Glutamatergic neuron (in vitro differentiated cells): ENCODE data around the gene CXXC5. TPM values are rescaled to one million over a fixed set of nuclear protein-coding genes. Genes with fewer than 3 reads are reported as not detected.
"Not testable (repeated sequence)": the region's sequence is repeated elsewhere in the genome, so short reads cannot be mapped to it uniquely, and the experiment has no call there.

Experiments used
- DNase-seq: peaks from one replicate; pipeline ENCODE4 v3.0.0; 2022
- H3K27ac Mint-ChIP-seq: one replicate; pipeline ENCODE4 v1.8.0; 2020; ENCODE audit warnings: mild to moderate bottlenecking, mixed read lengths, inconsistent platforms; ENCODE audit not compliant: unreplicated experiment
- H3K27me3 Mint-ChIP-seq: one replicate; pipeline ENCODE4 v1.8.0; 2020; ENCODE audit warnings: mild to moderate bottlenecking, moderate library complexity, mixed read lengths, inconsistent platforms; ENCODE audit not compliant: unreplicated experiment
- H3K36me3 Mint-ChIP-seq: one replicate; pipeline ENCODE4 v1.8.0; 2020; ENCODE audit warnings: mild to moderate bottlenecking, mixed read lengths, inconsistent platforms; ENCODE audit not compliant: unreplicated experiment
- H3K4me1 Mint-ChIP-seq: one replicate; pipeline ENCODE4 v1.8.0; 2020; ENCODE audit warnings: mild to moderate bottlenecking, low read depth, mixed read lengths, inconsistent platforms; ENCODE audit not compliant: unreplicated experiment
- H3K4me3 Mint-ChIP-seq: one replicate; pipeline ENCODE4 v1.8.0; 2020; ENCODE audit warnings: mild to moderate bottlenecking, mixed read lengths, inconsistent platforms; ENCODE audit not compliant: unreplicated experiment
- H3K9me3 Mint-ChIP-seq: one replicate; pipeline ENCODE4 v1.8.0; 2020; ENCODE audit warnings: mild to moderate bottlenecking, moderate library complexity, mixed read lengths, inconsistent platforms; ENCODE audit not compliant: unreplicated experiment
- total RNA-seq: library from RNA; stranded (reverse); fragmentation: NEBNext Ultra II Directional; extraction: Animal tissue kit (Norgen Biotek cat#: 25700); gene quantifications from one replicate; pipeline ENCODE4 v1.2.1, GENCODE V29; 2021; ENCODE audit not compliant: unreplicated experiment
- TF ChIP-seq, protein P1 (sequence below): fragments of 200-600 bp; sonication (generic); IDR thresholded peaks from one replicate; pipeline ENCODE4 v1.5.0; 2021; ENCODE audit not compliant: partially characterized antibody, unreplicated experiment

Gene CXXC5
- total RNA-seq, 1 donor from 2014 or later = 130 TPM

DNA sequence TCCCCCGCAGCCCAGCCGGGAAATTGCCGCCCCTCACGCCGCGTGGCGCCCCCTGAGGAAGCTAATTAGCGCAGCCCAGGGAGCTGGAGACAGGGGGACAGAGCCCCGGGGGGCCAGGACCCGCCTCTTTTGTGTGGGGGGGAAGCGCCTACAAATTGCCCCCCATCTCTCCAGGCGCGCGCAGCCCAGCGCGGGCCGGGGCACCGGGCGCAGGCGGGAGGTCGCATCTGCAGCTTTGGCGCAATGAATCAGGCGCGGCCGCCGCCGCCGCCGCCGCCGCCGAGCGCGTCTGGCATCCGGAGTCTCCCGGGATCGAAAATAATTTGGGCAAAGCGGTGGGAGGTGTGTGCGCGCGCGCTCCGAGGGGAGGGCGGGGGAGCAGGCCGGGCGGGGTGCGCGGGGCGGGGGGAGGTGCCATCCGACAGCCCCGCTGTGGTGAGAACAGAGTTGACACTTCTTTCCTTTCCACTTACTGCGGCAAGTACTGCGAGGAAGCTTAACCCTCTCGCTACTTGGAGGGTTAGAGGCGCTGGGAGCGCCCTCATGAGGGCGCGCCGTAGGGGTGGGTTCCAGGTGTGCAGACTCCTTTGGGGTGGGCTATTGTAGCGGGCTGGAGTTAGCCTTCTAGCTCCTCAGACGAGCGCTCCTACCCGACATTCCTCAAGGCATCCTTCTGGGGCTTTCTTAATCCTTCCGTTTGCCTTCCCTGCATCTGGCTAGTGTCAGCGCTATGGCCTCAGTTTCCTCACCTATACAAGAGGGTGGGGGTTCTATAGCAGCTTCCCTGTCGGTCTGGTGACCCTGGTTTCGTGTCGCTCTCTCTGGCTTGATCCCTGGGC is 63.1 kb downstream of the CXXC5 start:
- peaks cover 19% of the 10 kb centered on the region for H3K4me1 Mint-ChIP-seq
- H3K36me3 Mint-ChIP-seq = no peaks in the 10 kb centered on the region
- peak overlapping the region; percentile 33 for H3K27ac Mint-ChIP-seq
- DNase-seq = peak; percentile 77
- H3K9me3 Mint-ChIP-seq = peaks cover 23% of the 10 kb centered on the region
- H3K4me3 Mint-ChIP-seq = peak overlapping the region; percentile 80
- TF ChIP-seq, protein P1, sequence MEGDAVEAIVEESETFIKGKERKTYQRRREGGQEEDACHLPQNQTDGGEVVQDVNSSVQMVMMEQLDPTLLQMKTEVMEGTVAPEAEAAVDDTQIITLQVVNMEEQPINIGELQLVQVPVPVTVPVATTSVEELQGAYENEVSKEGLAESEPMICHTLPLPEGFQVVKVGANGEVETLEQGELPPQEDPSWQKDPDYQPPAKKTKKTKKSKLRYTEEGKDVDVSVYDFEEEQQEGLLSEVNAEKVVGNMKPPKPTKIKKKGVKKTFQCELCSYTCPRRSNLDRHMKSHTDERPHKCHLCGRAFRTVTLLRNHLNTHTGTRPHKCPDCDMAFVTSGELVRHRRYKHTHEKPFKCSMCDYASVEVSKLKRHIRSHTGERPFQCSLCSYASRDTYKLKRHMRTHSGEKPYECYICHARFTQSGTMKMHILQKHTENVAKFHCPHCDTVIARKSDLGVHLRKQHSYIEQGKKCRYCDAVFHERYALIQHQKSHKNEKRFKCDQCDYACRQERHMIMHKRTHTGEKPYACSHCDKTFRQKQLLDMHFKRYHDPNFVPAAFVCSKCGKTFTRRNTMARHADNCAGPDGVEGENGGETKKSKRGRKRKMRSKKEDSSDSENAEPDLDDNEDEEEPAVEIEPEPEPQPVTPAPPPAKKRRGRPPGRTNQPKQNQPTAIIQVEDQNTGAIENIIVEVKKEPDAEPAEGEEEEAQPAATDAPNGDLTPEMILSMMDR = no peak
- H3K27me3 Mint-ChIP-seq = peaks cover 13% of the 10 kb centered on the region

DNA sequence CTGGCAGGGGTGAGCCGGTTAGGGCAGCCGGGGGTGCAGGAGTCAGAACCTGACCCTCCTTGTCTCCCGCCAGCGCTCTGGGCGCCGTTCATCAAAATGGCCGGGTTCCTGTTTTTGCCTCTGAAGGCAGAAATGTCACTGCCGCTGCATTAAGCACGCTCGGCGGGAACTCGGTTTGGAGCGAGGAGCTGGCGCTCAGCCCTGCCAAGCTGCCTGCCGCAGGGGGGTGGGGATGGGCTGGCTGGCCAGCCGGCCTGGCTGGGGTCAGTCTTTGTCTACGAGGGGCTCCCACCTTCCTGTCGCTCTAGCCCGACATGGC is 63.7 kb downstream of the CXXC5 start:
- Mint-ChIP-seq H3K4me3 (peak overlapping the region; percentile 80), H3K36me3 (no peaks in the 10 kb centered on the region), H3K4me1 (peaks cover 19% of the 10 kb centered on the region), H3K27ac (peak overlapping the region; percentile 33), H3K27me3 (peaks cover 13% of the 10 kb centered on the region), H3K9me3 (peaks cover 18% of the 10 kb centered on the region)
- peak; percentile 56 for DNase-seq
- TF ChIP-seq, protein P1 = no peak

DNA sequence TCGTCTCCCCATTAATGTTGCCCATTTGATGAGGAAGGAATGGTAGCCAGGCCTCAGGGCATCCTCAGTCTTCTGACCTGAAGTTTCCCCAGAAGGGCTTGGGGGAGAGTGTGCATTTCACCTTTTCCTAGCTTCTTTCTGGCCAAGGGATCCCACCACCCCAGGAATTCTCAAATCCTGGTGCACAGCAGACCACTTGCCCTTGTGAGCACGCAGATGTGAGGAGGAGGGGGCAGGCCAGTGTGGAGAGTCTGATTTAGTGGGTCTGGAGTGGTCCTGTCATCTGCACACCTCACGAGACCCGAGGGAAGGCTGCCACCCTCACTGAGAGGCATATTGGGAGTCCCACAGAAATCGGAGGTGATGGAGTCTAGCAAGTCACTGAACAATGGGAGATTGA is 64.3 kb downstream of the CXXC5 start:
- Mint-ChIP-seq H3K9me3 (peaks cover 16% of the 10 kb centered on the region), H3K4me1 (peaks cover 16% of the 10 kb centered on the region), H3K27ac (no peak overlapping the region), H3K36me3 (no peaks in the 10 kb centered on the region), H3K27me3 (peaks cover 13% of the 10 kb centered on the region), H3K4me3 (no peak overlapping the region)
- TF ChIP-seq, protein P1 = no peak
- no peak for DNase-seq

DNA sequence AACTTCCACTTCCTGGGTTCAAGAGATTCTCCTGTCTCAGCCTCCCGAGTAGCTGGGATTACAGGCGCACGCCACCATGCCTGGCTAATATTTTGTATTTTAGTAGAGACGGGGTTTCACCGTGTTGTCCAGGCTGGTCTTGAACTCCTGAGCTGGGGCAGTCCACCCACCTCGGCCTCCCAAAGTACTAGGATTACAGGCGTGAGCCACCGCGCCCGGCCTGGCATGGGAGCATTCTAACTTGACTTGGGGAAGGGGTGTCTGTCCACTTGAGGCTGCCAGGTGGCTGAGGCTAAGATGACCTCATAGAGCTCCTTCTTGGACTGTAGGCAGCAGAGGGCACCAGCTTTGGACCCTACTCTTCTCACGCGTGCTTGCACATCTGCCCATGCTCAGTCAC is 65.7 kb downstream of the CXXC5 start:
- H3K4me1 Mint-ChIP-seq, H3K27me3 Mint-ChIP-seq, H3K4me3 Mint-ChIP-seq, H3K27ac Mint-ChIP-seq, H3K36me3 Mint-ChIP-seq, DNase-seq: not testable (repeated sequence)
- peaks cover 11% of the 10 kb centered on the region for H3K9me3 Mint-ChIP-seq

DNA sequence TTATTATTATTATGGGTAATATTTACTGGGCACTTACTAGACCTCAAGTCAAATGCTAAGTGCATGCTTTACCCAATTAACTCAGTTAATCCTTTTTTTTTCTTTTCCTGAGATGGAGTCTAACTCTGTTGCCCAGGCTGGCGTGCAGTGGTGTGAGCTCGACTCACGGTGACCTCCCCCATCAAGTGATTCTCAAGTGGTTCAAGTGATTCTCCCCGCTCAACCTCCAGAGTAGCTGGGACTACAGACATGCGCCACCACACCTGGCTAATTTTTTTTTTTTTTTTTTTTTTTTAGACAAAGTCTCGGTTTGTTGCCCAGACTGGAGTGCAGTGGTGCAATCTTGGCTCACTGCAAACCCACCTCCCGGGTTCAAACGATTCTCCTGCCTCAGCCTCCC is 69.1 kb downstream of the CXXC5 start:
- no peak overlapping the region for H3K4me3 Mint-ChIP-seq
- H3K9me3 Mint-ChIP-seq = peaks cover 9% of the 10 kb centered on the region
- no peak for DNase-seq
- no peak overlapping the region for H3K27ac Mint-ChIP-seq
- peaks cover 2% of the 10 kb centered on the region for H3K4me1 Mint-ChIP-seq
- H3K36me3 Mint-ChIP-seq = peaks cover 10% of the 10 kb centered on the region
- peaks cover 5% of the 10 kb centered on the region for H3K27me3 Mint-ChIP-seq
- TF ChIP-seq, protein P1 = no peak

DNA sequence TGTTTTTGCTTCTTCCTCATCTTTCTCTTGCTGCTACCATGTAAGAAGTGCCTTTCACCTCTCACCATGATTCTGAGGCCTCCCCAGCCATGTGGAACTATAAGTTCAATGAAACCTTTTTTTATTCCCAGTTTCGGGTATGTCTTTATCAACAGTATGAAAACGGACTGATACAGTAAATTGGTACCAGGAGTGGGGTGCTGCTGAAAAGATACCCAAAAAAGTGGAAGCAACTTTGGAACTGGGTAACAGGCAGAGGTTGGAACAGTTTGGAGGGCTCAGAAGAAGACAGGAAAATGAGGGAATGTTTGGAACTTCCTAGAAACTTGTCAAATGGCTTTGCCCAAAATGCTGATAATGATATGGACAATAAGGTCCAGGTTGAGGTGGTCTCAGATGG is 70.3 kb downstream of the CXXC5 start:
- not testable (repeated sequence) for DNase-seq, H3K9me3 Mint-ChIP-seq, H3K36me3 Mint-ChIP-seq, H3K4me1 Mint-ChIP-seq, H3K27me3 Mint-ChIP-seq, H3K4me3 Mint-ChIP-seq, H3K27ac Mint-ChIP-seq

DNA sequence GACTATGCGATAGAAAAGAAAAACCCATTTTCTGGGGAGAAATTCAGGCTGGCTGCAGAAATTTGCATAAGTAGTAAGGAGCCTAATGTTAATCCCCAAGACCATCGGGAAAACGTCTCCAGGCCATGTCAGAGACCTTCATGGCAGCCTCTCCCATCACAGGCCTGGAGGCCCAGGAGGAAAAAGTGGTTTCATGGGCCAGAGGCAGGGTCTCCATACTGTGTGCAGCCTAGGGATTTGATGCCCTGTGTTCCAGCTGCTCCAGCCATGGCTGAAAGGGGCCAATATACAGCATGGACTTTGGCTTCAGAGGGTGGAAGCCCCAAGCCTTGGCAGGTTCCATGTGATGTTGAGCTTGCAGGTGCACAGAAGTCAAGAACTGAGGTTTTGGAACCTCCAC is 71.8 kb downstream of the CXXC5 start:
- H3K9me3 Mint-ChIP-seq, H3K36me3 Mint-ChIP-seq: not testable (repeated sequence)

More for the DNA sequence above, 71.8 kb downstream of the CXXC5 start:
- H3K4me1 Mint-ChIP-seq, DNase-seq, H3K4me3 Mint-ChIP-seq, H3K27me3 Mint-ChIP-seq, H3K27ac Mint-ChIP-seq: not testable (repeated sequence)
